Suppressor macrophage treated with lipopolysaccharide for 1 hour (primary cell): ENCODE data around the gene STK32C.
"Not testable (repeated sequence)": the region's sequence is repeated elsewhere in the genome, so short reads cannot be mapped to it uniquely, and the experiment has no call there.

Experiments used
- DNase-seq, 3 donors: peaks; one replicate each; pipeline ENCODE4 v3.0.0-alpha.2; 2020 to 2022

The STK32C gene

GRCh38 chr10:132279873-132280645 lies 27.7 kb downstream of the STK32C start:
- DNase-seq: no peak

DNA sequence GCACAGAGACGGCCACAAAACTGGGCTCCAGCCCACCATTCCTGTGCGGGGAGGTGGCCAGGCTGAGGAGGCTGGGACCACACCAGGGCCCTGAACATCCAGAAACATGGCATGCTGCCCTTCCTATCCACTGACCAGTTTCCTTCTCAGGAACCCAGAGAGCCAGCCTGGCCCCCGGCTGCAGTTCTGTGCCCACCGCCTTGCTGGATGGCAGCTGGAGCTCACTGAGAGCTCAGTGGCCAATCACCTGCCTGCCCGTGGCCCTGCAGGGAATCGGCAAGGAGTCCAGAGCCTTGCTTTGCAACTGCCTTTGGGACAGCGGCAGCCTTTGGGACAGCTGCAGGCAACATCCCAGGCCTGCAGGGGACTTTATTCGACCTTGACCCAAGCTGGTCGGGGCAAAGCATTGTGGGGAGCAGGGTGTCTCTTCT lies 30.4 kb downstream of the STK32C start:
- no peak for DNase-seq

GRCh38 chr10:132276706-132277105 lies 31.0 kb downstream of the STK32C start:
- no peak for DNase-seq

- DNase-seq: no peak
These were observed 31.5 kb downstream of the STK32C start for GRCh38 chr10:132276179-132276675.

GRCh38 chr10:132275426-132276178 lies 32.1 kb downstream of the STK32C start:
- DNase-seq: no peak

GRCh38 chr10:132274986-132275385 lies 32.8 kb downstream of the STK32C start:
- DNase-seq: no peak

GRCh38 chr10:132274581-132274980 lies 33.2 kb downstream of the STK32C start:
- no peak for DNase-seq

DNA sequence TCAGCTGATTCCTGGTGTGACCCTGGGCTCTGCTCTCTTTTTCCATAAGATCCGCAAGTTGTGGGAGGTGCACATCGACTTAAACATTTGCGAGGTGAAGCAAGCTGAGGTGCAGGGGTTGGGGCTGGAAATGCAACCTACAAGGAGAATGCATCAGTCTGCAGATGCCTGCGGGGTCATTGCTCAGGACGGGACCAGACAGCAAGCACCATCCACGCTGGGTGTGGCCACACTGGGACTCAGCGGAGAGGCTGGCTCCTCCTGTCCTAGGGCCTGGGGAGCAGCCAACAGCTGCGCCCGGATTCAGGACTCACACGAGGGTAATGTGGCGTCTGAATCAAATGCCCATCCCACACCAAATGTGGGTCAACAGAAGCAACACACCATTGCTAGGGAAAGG lies 33.8 kb downstream of the STK32C start:
- no peak for DNase-seq

- no peak for DNase-seq
These were observed 34.3 kb downstream of the STK32C start for GRCh38 chr10:132273304-132273944.

GRCh38 chr10:132272231-132272971 lies 35.3 kb downstream of the STK32C start:
- DNase-seq: no peak

- no peak for DNase-seq
These were observed 36.1 kb downstream of the STK32C start for GRCh38 chr10:132271458-132272230.

GRCh38 chr10:132270721-132271457 lies 36.9 kb downstream of the STK32C start:
- no peak for DNase-seq

DNA sequence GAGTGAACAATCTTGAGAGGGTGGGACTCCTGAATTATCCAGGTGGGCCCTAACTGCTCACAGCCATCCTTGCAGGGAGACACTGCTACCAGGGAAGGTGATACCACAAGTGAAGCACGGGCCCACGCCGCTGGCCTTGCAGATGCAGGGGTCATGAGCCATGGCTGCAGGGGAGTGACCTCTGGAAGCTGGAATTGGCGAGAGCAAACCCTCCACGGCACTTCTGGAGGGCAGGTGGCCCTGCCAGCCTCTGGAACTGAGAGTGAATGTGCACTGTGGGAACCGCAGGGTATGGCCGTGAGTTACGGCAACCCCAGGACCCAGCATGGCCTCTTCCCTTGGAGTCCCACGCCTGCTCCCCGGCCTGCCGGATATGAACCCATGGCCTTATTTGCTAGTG lies 37.5 kb downstream of the STK32C start:
- DNase-seq: no peak

DNA sequence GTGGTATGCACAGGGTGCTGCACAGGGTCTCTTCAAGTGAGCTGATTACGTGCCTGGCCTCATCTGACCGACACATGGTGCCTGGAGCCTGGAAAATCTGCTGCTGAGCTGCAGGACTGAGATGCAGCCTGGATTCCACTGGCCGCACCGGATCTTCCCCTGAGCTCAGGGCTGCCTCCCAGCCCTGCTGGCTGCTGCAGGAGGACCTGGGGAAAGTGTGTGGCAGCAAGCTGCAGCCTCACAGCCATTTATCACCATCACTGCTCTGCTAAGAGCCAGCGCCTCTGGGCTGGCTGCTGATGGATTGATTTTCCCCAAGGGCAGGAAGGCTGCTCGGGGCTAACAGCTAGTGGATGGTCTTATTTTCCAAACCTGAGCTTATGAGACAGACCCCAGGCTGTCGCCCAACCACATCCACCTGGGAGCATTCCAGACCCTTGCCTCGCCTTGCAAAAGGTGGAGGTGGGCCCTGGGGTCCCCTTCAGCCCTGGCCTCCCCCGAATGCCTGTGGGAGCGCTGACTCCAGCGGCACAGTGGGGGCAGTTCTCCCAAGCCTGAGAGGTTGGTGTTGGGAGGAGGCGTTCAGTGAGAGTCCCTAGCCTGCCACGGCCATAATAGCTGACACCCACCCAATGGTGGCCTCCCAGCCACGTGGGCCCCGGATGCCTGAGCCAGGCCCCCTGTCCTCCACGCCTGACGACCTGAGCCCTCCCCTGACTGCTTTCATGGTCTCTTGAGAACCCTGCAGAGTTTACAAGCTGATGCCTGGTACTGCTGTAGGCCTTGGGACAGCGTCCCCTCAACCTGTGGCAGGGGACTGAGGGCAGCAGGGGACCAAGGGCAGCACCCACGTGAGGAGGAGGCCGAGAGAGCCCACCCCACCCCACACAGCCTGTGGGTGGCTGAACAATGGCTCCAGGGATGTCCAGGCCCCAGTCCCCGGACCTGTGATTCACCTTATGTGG lies 38.2 kb downstream of the STK32C start:
- DNase-seq: no peak

DNA sequence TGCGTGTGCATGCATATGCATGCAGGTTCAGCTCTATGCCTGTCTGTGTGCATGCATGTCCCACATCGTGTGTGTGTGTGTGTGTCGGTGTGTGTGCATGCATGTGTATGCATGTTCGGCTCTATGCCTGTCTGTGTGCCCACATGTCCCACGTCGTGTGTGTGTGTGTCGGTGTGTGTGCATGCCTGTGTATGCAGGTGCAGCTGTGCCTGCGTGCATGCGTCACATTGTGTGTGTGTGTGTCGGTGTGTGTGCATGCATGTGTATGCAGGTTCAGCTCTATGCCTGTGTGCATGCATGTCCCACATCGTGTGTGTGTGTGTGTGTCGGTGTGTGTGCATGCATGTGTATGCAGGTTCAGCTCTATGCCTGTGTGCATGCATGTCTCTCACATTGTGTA lies 39.8 kb downstream of the STK32C start:
- not testable (repeated sequence) for DNase-seq

DNA sequence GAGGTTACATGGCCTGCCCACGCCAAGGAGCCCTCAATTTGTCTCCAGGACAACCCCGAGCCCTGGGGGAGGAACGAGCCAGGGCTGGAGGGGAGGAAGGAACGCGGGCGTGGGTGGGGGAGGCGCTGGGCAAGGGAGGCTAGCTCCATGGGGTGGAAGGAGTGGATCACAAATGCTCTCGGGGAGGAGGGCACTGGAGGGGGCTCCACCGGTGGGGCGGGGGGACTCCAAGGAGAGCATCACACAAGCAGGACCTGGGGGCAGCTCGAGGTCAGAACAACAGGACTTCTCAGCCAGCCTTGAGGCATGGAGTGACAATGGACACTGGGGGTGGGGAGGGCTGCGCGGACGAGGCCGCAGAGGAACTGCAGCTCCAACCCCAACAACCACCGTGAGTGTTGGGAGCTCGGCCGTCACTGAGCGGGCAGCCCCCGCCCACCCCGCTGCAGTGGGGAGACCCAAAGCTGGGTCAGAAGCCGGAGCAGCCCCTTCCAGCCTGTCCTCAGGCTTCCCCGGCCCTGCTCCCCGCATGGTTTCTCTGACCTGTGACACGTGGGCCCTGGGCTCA lies 41.1 kb downstream of the STK32C start:
- DNase-seq: peak in 1 of 3 donors; percentile 10

DNA sequence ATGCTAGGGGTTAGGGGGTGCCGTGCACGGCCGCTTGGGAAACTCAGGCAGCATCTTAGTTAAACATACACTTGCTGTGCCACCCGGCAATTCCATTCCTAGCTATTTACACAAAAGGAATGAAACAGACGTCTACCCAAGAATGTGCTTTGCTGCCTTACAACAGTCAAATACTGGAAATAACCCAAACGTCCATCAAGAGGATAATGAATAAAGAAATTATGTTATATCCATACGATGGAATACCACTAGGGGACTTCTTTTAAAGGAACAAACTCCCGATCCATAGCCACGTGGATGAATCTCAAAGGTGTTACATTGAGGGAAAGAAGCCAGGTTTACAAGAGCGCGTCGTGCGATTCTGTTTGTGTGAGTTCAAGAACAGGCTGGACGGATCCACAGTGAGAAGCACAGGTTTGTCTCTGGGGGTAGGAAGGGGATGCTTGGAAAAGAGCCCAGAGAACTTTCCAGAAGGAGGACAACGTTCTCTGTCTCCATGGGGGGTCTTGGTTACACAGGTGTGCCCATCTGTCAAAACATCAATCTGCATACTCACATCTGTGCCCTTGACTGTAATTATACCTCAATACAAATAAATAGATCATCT lies 41.8 kb downstream of the STK32C start:
- no peak for DNase-seq

DNA sequence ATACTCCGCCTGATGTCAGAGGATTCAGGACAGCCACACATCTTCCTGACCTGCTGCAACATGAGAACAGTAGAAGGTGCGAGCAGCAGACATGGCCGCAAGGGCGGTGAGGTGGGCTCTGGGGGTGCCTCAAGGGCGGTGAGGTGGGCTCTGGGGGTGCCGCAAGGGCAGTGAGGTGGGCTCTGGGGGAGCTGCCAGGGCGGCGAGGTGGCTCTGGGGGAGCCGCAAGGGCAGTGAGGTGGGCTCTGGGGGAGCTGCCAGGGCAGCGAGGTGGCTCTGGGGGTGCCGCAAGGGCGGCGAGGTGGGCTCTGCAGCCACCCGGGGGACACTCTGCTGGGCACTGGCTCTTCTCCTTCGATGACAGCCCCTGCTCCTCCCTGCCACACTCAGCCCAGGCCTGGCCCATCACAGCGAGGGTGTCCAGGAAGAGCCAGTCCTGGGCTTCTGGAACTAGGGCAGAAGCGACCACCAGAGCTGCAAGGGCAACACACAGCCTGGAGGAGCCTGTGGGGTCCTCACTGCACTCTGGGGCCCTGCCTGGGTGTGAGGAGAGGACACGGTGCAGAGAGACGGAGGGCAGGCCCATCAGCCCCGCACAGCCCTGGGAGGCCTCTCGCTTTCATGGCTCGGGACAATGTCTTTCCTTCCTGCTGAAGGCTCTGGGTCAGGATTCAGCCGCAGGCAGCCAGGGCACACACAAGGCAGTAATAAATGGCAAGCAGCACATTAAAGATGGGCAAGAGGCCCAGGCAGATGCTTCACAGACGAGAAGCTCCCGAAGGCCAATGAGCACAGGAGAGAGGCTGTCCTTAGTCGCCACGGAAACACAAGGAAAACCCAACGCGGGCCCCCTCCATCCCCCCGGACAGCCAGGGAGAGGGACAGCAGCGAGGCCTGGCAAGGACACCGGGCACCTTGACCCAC lies 42.5 kb downstream of the STK32C start:
- no peak for DNase-seq
